ENCODE results near the gene NOP16. TPM values are rescaled to one million over a fixed set of nuclear protein-coding genes. Genes with fewer than 3 reads are reported as not detected.
A peak's percentile ranks its signal among the peaks of the same experiment; 100 is the strongest.

The NOP16 gene
- total RNA-seq, 1 experiment from 2014 or later, result 134 TPM

DNA sequence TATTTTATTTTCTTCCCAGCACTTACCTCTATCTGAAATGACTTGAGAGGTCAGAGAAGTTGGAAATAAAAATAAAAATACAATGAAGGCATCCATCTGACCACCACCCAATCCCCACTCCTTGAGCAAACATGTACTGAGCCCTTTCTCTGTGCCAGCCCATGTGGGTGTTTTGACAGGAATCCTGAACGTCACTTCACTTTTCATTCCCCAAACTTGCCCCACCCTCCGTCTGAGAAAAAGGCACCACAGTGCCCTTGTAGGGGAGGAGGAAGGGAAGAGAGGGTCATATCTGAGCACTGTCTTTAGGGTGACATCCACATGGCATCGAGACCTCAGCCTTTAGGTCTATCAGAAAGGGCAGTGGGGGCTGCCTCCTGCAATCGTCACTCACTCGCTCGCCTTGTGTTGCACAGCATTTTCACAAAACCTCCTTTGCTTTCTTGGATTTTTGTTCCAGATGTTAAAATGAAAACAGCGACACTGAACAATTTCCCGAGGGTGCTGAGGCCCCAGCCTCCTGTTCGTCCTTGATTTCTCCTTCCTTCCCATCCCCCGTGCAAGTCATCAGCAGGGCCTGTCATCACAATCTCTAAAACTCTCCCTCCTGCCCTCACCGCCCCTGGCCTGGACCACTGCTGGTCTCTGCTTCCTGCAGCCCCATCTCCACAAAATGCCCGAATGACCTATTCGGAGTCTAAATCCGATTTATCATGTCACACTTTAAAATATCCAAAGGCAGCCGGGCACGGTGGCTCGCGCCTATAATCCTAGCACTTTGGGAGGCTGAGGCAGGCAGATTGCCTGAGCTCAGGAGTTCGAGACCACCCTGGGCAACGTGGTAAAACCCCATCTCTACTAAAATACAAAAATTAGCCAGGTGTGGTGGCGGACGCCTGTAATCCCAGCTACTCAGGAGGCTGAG is 13.1 kb upstream of the NOP16 start:
- no peak for DNase-seq (ENCODE audit: unreplicated experiment)
- CTCF ChIA-PET, result interaction anchor here (0.6 to 1.6 kb wide), 6 partner anchors 9 to 1618 kb away, joined by 3 to 7 read pairs (median 6); partner anchors contain the start of gene CLTB
- peak overlapping the region; percentile 38 for H3K4me3 Mint-ChIP-seq (ENCODE audit: unreplicated experiment)
- no TSS peak for BruUV-seq (replicated peaks)
- TF ChIP-seq, protein P1, sequence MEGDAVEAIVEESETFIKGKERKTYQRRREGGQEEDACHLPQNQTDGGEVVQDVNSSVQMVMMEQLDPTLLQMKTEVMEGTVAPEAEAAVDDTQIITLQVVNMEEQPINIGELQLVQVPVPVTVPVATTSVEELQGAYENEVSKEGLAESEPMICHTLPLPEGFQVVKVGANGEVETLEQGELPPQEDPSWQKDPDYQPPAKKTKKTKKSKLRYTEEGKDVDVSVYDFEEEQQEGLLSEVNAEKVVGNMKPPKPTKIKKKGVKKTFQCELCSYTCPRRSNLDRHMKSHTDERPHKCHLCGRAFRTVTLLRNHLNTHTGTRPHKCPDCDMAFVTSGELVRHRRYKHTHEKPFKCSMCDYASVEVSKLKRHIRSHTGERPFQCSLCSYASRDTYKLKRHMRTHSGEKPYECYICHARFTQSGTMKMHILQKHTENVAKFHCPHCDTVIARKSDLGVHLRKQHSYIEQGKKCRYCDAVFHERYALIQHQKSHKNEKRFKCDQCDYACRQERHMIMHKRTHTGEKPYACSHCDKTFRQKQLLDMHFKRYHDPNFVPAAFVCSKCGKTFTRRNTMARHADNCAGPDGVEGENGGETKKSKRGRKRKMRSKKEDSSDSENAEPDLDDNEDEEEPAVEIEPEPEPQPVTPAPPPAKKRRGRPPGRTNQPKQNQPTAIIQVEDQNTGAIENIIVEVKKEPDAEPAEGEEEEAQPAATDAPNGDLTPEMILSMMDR (IDR thresholded peaks at IDR 0.05; ENCODE audit: unreplicated experiment), result no peak
- no peaks in the 10 kb centered on the region for H3K9me3 Mint-ChIP-seq (ENCODE audit: unreplicated experiment)
- peaks cover 61% of the 10 kb centered on the region for H3K36me3 Mint-ChIP-seq (ENCODE audit: insufficient read depth, unreplicated experiment)
- intact Hi-C loops (cut with micrococcal nuclease), result no loop called here
- POLR2A ChIA-PET, result interaction anchor here (0.8 to 3.5 kb wide), 10 partner anchors 10 to 148 kb away, joined by 3 to 74 read pairs (median 11); partner anchors contain the start of genes CDHR2, CLTB, FAF2 and HIGD2A
- peaks cover 29% of the 10 kb centered on the region for H3K4me1 Mint-ChIP-seq (ENCODE audit: insufficient read depth, unreplicated experiment)
- no peaks in the 10 kb centered on the region for H3K27me3 Mint-ChIP-seq (ENCODE audit: insufficient read depth, unreplicated experiment)
- peak overlapping the region; percentile 78 for H3K27ac Mint-ChIP-seq (ENCODE audit: low read depth, unreplicated experiment)

DNA sequence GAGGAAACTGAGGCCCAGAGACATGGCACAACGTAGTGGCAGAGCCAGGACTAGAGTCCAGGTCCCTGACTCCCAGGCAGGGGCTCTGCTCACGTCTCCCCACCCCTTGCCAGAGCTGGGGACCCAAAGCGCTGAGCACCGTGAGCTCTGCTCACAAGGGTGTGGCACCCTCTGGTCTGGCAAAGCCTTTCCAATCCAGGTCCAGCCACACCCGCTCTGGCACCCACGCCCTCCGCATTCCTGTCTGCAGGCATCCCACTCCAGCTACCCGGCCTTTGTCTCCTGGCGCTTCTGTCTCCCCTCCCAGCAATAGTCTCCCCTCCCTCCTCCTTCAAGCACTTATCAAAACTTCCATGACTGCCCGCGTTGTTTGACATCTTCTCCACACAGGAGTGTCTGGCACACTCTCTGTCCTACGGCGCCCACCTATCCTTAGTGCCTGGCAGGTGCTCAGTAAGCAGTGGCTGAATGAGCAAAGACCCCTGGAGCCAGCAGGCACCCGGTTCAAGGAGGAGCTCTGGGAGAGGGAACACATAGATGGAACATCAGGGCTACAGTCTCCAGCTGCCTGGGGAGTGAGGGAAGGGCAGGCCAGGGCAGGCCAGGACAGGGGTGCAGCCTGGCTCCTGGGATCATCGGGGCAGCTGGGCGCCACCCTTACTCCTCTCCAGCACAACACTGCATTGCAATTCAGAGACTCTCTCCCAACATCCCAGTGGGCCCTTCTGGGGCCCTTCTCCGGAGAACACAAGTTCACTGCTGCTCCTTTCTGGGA is 12.2 kb upstream of the NOP16 start:
- Mint-ChIP-seq H3K4me3 (ENCODE audit: unreplicated experiment) (peak overlapping the region; percentile 38), H3K27ac (ENCODE audit: low read depth, unreplicated experiment) (peak overlapping the region; percentile 78), H3K27me3 (ENCODE audit: insufficient read depth, unreplicated experiment) (no peaks in the 10 kb centered on the region), H3K4me1 (ENCODE audit: insufficient read depth, unreplicated experiment) (peaks cover 29% of the 10 kb centered on the region), H3K36me3 (ENCODE audit: insufficient read depth, unreplicated experiment) (peaks cover 59% of the 10 kb centered on the region), H3K9me3 (ENCODE audit: unreplicated experiment) (no peaks in the 10 kb centered on the region)
- peak; percentile 48 for DNase-seq (ENCODE audit: unreplicated experiment)
- intact Hi-C loops (cut with micrococcal nuclease), result no loop called here
- no TSS peak for BruUV-seq (replicated peaks)
- TF ChIP-seq, protein P1 (IDR thresholded peaks at IDR 0.05; ENCODE audit: unreplicated experiment), result no peak
- CTCF ChIA-PET, result interaction anchor here (0.5 to 1.6 kb wide), 6 partner anchors 10 to 642 kb away, joined by 3 to 6 read pairs (median 4); partner anchors contain the start of gene CLTB
- POLR2A ChIA-PET, result interaction anchor here (0.5 to 3.5 kb wide), 16 partner anchors 11 to 1177 kb away, joined by 3 to 74 read pairs (median 4); partner anchors contain the start of genes CDHR2, CLTB, FAF2 and HIGD2A

DNA sequence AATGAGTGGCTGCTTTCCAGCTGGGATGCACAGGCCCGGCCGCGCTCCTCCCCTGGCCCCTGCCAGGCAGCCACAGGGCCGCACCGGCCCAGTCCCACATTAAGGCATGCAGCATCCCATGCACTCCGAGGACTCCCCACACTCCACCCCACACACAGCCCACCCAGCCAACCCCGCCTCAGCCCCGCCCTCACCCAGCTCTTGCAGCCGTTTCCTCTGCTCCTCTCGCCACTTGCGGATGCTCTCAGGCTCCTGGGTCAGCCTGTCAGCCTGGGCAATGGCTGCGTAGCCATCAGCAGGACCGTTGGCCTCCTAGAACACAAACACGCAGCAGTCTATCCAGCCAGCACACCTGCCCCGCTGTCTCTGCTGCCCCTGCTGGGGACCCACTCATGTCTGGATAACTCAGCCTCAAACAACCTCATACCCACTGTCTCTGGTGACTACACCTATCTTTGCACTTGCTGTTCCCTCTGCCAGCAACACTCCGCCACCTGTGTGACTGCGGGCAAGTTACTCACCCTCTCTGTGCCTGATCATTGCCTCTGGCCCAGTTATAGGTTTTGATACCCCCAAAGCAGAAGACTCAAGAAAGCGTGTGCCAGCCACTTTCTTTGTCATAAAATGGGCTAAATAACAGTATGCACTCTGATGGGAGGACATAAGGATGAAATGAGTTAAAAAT is 9.5 kb upstream of the NOP16 start:
- no TSS peak for BruUV-seq (replicated peaks)
- POLR2A ChIA-PET, result interaction anchor here (3.5 kb wide), 1 partner anchor 9 kb away, joined by 74 read pairs; the partner anchor contains the start of genes HIGD2A and NOP16
- no peaks in the 10 kb centered on the region for H3K27me3 Mint-ChIP-seq (ENCODE audit: insufficient read depth, unreplicated experiment)

More for the DNA sequence above, 9.5 kb upstream of the NOP16 start:
- Mint-ChIP-seq H3K36me3 (ENCODE audit: insufficient read depth, unreplicated experiment) (peaks cover 62% of the 10 kb centered on the region), H3K9me3 (ENCODE audit: unreplicated experiment) (no peaks in the 10 kb centered on the region), H3K27ac (ENCODE audit: low read depth, unreplicated experiment) (no peak overlapping the region), H3K4me1 (ENCODE audit: insufficient read depth, unreplicated experiment) (peaks cover 29% of the 10 kb centered on the region), H3K4me3 (ENCODE audit: unreplicated experiment) (no peak overlapping the region)
- intact Hi-C loops (cut with micrococcal nuclease), result no loop called here
- TF ChIP-seq, protein P1 (IDR thresholded peaks at IDR 0.05; ENCODE audit: unreplicated experiment), result no peak
- DNase-seq (ENCODE audit: unreplicated experiment), result no peak
- CTCF ChIA-PET, result interaction anchor here (0.7 kb wide), 1 partner anchor 655 kb away, joined by 3 read pairs; no protein-coding TSS in a partner anchor

All from MCF 10A (cell line).